Measurements from ENCODE around the gene PTH1R. TPM values are rescaled to one million over a fixed set of nuclear protein-coding genes. Genes with fewer than 3 reads are reported as not detected.

Gene PTH1R
- polyA plus RNA-seq, 4 donors, result 0.67 to 45.8 (median 3.5) TPM

- peaks cover 0 to 2% of the 10 kb centered on the region in 2 donors for H3K9me3 ChIP-seq (ENCODE audit: control insufficient read depth in 2 of 2, insufficient read depth in 1 of 2, low read depth in 1 of 2, low read length in 1 of 2)
Observed at GRCh38 chr3:46926039-46926438, 48.5 kb downstream of the PTH1R start.

DNA sequence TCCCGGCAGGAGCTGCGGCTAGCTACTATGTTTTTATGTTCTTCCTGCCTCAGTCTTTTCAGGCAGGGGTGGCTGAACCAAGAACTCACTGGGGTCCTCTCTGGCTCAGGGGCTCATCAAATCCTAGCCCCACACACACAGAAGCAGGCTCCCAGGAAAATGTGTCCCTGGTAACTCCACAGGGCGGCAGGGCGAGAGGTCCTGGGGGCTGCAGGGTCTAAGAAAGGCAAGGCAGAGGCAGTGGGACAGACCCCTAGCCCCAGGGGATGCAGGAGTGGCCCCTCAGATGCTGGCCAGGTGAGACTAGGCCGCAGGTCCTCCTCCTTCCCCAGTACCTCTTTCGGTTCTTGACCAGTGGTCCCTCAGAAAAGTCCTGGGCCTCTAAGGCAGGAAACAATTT lies 48.9 kb downstream of the PTH1R start:
- Histone ChIP-seq H3K27me3 (ENCODE audit: control insufficient read depth in 3 of 3, insufficient read depth in 3 of 3, low read length in 3 of 3) (no peaks in the 10 kb centered on the region), H3K27ac (ENCODE audit: low read depth in 1 of 3, low read length in 2 of 3) (peak overlapping the region in 2 of 3 donors; percentile 70 to 73), H3K36me3 (ENCODE audit: control insufficient read depth in 3 of 3, insufficient read depth in 2 of 3, low read depth in 1 of 3, low read length in 3 of 3) (peaks cover 13 to 88% (median 20%) of the 10 kb centered on the region in 3 donors), H3K4me3 (ENCODE audit: low read depth in 1 of 3, low read length in 3 of 3) (no peak overlapping the region), H3K4me1 (ENCODE audit: control insufficient read depth in 3 of 3, insufficient read depth in 2 of 3, low read depth in 1 of 3, low read length in 2 of 3) (peaks cover 11 to 49% (median 18%) of the 10 kb centered on the region in 3 donors), H3K9me3 (ENCODE audit: control insufficient read depth in 2 of 2, insufficient read depth in 1 of 2, low read depth in 1 of 2, low read length in 1 of 2) (peaks cover 0 to 2% of the 10 kb centered on the region in 2 donors)
- WGBS, 3 donors, result 79 to 90% (median 89%) methylated on average over 4 to 6 of the region's 6 CpGs
- DNase-seq, result no peak
- no peak for FAIRE-seq

More at GRCh38 chr3:46926039-46926438, 48.5 kb downstream of the PTH1R start:
- Histone ChIP-seq H3K4me3 (ENCODE audit: low read depth in 1 of 3, low read length in 3 of 3) (no peak overlapping the region), H3K36me3 (ENCODE audit: control insufficient read depth in 3 of 3, insufficient read depth in 2 of 3, low read depth in 1 of 3, low read length in 3 of 3) (peaks cover 17 to 89% (median 23%) of the 10 kb centered on the region in 3 donors), H3K27ac (ENCODE audit: low read depth in 1 of 3, low read length in 2 of 3) (peak overlapping the region in 2 of 3 donors; percentile 70 to 73), H3K27me3 (ENCODE audit: control insufficient read depth in 3 of 3, insufficient read depth in 3 of 3, low read length in 3 of 3) (no peaks in the 10 kb centered on the region), H3K4me1 (ENCODE audit: control insufficient read depth in 3 of 3, insufficient read depth in 2 of 3, low read depth in 1 of 3, low read length in 2 of 3) (peaks cover 7 to 45% (median 14%) of the 10 kb centered on the region in 3 donors)
- 41 to 62% (median 61%) methylated on average over 6 of the region's 6 CpGs for WGBS, 3 donors
- FAIRE-seq (no peak), DNase-seq (peak in 1 of 2 donors; percentile 61)

- peaks cover 16 to 56% (median 19%) of the 10 kb centered on the region in 3 donors for H3K4me1 ChIP-seq (ENCODE audit: control insufficient read depth in 3 of 3, insufficient read depth in 2 of 3, low read depth in 1 of 3, low read length in 2 of 3)
- peak overlapping the region; percentile 54 to 73 (median 70) for H3K27ac ChIP-seq (ENCODE audit: low read depth in 1 of 3, low read length in 2 of 3)
- H3K36me3 ChIP-seq (ENCODE audit: control insufficient read depth in 3 of 3, insufficient read depth in 2 of 3, low read depth in 1 of 3, low read length in 3 of 3), result peaks cover 6 to 84% (median 14%) of the 10 kb centered on the region in 3 donors
- DNase-seq, result peak; percentile 54 to 62
- H3K4me3 ChIP-seq (ENCODE audit: low read depth in 1 of 3, low read length in 3 of 3), result no peak overlapping the region
- no peak for FAIRE-seq
- no peaks in the 10 kb centered on the region for H3K27me3 ChIP-seq (ENCODE audit: control insufficient read depth in 3 of 3, insufficient read depth in 3 of 3, low read length in 3 of 3)
- WGBS, 3 donors, result 39 to 45% (median 41%) methylated on average over 15 of the region's 15 CpGs
- peaks cover 0 to 2% of the 10 kb centered on the region in 2 donors for H3K9me3 ChIP-seq (ENCODE audit: control insufficient read depth in 2 of 2, insufficient read depth in 1 of 2, low read depth in 1 of 2, low read length in 1 of 2)
Observed at GRCh38 chr3:46926871-46927717, 49.6 kb downstream of the PTH1R start.

DNA sequence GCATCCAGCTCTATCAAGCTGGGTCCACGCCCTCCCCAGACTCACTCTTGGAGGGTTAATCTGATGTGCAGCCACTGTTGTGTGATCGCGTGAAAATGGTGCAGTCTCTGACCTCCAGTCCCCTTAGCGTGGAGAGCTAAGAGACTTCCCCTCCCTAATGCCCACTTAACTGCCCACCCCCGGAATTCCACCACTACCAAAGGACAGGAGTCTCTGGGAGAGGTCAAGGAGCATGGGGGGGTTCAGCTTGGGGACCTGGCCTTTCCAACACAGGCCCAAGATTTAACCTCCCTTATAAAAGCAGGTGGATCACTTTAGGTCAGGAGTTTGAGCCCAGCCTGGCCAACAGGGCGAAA lies 50.2 kb downstream of the PTH1R start:
- peaks cover 6 to 84% (median 10%) of the 10 kb centered on the region in 3 donors for H3K36me3 ChIP-seq (ENCODE audit: control insufficient read depth in 3 of 3, insufficient read depth in 2 of 3, low read depth in 1 of 3, low read length in 3 of 3)
- no peak for FAIRE-seq
- no peak overlapping the region for H3K4me3 ChIP-seq (ENCODE audit: low read depth in 1 of 3, low read length in 3 of 3)
- peaks cover 0 to 2% of the 10 kb centered on the region in 2 donors for H3K9me3 ChIP-seq (ENCODE audit: control insufficient read depth in 2 of 2, insufficient read depth in 1 of 2, low read depth in 1 of 2, low read length in 1 of 2)
- no peaks in the 10 kb centered on the region for H3K27me3 ChIP-seq (ENCODE audit: control insufficient read depth in 3 of 3, insufficient read depth in 3 of 3, low read length in 3 of 3)
- no peak for DNase-seq
- WGBS, 3 donors, result 79 to 90% (median 80%) methylated on average over 6 of the region's 6 CpGs
- H3K27ac ChIP-seq (ENCODE audit: low read depth in 1 of 3, low read length in 2 of 3), result peak overlapping the region; percentile 54 to 73 (median 70)
- peaks cover 22 to 62% (median 25%) of the 10 kb centered on the region in 3 donors for H3K4me1 ChIP-seq (ENCODE audit: control insufficient read depth in 3 of 3, insufficient read depth in 2 of 3, low read depth in 1 of 3, low read length in 2 of 3)

DNA sequence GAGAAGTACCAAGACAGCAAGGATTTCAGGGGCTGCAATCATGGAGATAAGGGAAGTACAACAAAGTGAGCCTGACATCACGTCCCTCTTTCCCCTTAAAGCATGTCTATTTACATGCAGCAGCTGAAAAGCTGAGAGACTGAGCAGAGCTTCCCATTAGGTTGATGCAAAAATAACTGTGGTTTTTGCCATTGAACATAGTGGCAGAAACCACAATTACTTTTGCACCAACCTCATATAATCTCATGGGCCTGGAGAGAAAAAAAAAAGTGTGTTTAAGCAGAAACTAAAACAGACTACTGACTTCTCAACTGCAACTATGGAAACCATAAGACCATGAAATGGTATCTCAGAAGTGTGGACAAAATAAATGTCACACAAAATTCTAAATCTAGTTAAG lies 50.8 kb downstream of the PTH1R start:
- H3K9me3 ChIP-seq (ENCODE audit: control insufficient read depth in 2 of 2, insufficient read depth in 1 of 2, low read depth in 1 of 2, low read length in 1 of 2), result peaks cover 0 to 2% of the 10 kb centered on the region in 2 donors
- H3K27ac ChIP-seq (ENCODE audit: low read depth in 1 of 3, low read length in 2 of 3), result peak overlapping the region in 1 of 3 donors; percentile 26
- 67 to 86% (median 80%) methylated on average over 1 of the region's 1 CpG for WGBS, 3 donors
- H3K4me3 ChIP-seq (ENCODE audit: low read depth in 1 of 3, low read length in 3 of 3), result no peak overlapping the region
- peak in 1 of 2 donors; percentile 36 for DNase-seq
- no peak for FAIRE-seq
- H3K36me3 ChIP-seq (ENCODE audit: control insufficient read depth in 3 of 3, insufficient read depth in 2 of 3, low read depth in 1 of 3, low read length in 3 of 3), result peaks cover 6 to 84% (median 6%) of the 10 kb centered on the region in 3 donors
- H3K4me1 ChIP-seq (ENCODE audit: control insufficient read depth in 3 of 3, insufficient read depth in 2 of 3, low read depth in 1 of 3, low read length in 2 of 3), result peaks cover 27 to 68% (median 31%) of the 10 kb centered on the region in 3 donors
- no peaks in the 10 kb centered on the region for H3K27me3 ChIP-seq (ENCODE audit: control insufficient read depth in 3 of 3, insufficient read depth in 3 of 3, low read length in 3 of 3)

DNA sequence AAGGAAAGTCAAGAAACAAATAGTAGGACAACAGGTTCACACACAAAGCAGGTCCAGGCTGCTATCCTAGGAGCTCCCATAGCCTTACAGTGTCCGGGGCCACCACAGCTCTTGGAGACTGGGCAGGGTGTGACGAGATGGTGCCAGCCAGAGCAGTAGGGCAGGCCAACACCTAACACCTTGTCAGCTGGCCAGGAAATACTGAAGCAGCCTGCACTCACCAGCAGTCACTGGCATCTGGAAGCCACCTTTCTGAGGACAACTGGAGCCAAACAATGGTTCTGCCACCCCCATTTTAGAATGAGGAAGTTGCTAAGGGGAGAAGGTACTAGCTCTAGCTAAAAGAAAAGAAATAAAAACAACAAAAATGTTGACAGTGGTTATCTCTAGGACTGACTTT lies 51.8 kb downstream of the PTH1R start:
- Histone ChIP-seq H3K4me3 (ENCODE audit: low read depth in 1 of 3, low read length in 3 of 3) (no peak overlapping the region), H3K4me1 (ENCODE audit: control insufficient read depth in 3 of 3, insufficient read depth in 2 of 3, low read depth in 1 of 3, low read length in 2 of 3) (peaks cover 33 to 72% (median 39%) of the 10 kb centered on the region in 3 donors), H3K27me3 (ENCODE audit: control insufficient read depth in 3 of 3, insufficient read depth in 3 of 3, low read length in 3 of 3) (no peaks in the 10 kb centered on the region), H3K9me3 (ENCODE audit: control insufficient read depth in 2 of 2, insufficient read depth in 1 of 2, low read depth in 1 of 2, low read length in 1 of 2) (peaks cover 0 to 2% of the 10 kb centered on the region in 2 donors), H3K27ac (ENCODE audit: low read depth in 1 of 3, low read length in 2 of 3) (peak overlapping the region in 2 of 3 donors; percentile 34 to 66), H3K36me3 (ENCODE audit: control insufficient read depth in 3 of 3, insufficient read depth in 2 of 3, low read depth in 1 of 3, low read length in 3 of 3) (peaks cover 2 to 80% (median 6%) of the 10 kb centered on the region in 3 donors)
- FAIRE-seq, result no peak
- 22 to 57% (median 32%) methylated on average over 2 of the region's 2 CpGs for WGBS, 3 donors
- DNase-seq, result peak in 1 of 2 donors; percentile 88

GRCh38 chr3:46930166-46930944 lies 52.8 kb downstream of the PTH1R start:
- peaks cover under 1 to 80% (median 2%) of the 10 kb centered on the region in 3 donors for H3K36me3 ChIP-seq (ENCODE audit: control insufficient read depth in 3 of 3, insufficient read depth in 2 of 3, low read depth in 1 of 3, low read length in 3 of 3)
- H3K4me3 ChIP-seq (ENCODE audit: low read depth in 1 of 3, low read length in 3 of 3), result no peak overlapping the region
- peaks cover 0 to 2% of the 10 kb centered on the region in 2 donors for H3K9me3 ChIP-seq (ENCODE audit: control insufficient read depth in 2 of 2, insufficient read depth in 1 of 2, low read depth in 1 of 2, low read length in 1 of 2)
- DNase-seq (peak; percentile 33 to 44), FAIRE-seq (no peak)
- no peaks in the 10 kb centered on the region for H3K27me3 ChIP-seq (ENCODE audit: control insufficient read depth in 3 of 3, insufficient read depth in 3 of 3, low read length in 3 of 3)
- H3K27ac ChIP-seq (ENCODE audit: low read depth in 1 of 3, low read length in 2 of 3), result peak overlapping the region; percentile 70 to 88 (median 84)
- peaks cover 43 to 83% (median 48%) of the 10 kb centered on the region in 3 donors for H3K4me1 ChIP-seq (ENCODE audit: control insufficient read depth in 3 of 3, insufficient read depth in 2 of 3, low read depth in 1 of 3, low read length in 2 of 3)
- WGBS, 3 donors, result 53 to 60% (median 58%) methylated on average over 9 of the region's 9 CpGs

DNA sequence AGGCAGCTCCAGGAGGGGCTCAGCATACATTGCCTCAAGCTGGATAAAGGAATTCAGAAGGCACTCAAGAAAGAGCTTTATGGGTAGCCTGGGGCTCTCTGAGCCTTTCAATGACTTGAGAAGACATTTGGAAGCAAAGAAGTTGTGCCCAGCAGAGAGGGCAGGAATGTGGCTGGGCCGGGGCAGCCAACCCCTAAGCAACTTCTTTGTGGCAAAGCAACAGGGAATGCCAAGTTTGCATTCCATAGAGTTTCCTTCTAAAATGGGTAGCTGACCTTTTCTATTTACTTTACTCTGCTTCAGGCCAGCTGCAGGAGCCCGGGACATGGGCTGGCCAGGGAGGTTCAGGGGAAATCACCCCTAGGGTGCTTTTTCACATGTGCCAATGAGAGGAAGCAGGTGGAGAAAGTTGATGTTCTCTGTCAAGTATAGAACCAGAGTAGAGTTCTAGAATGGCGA lies 53.5 kb downstream of the PTH1R start:
- Histone ChIP-seq H3K4me3 (ENCODE audit: low read depth in 1 of 3, low read length in 3 of 3) (no peak overlapping the region), H3K27me3 (ENCODE audit: control insufficient read depth in 3 of 3, insufficient read depth in 3 of 3, low read length in 3 of 3) (no peaks in the 10 kb centered on the region), H3K9me3 (ENCODE audit: control insufficient read depth in 2 of 2, insufficient read depth in 1 of 2, low read depth in 1 of 2, low read length in 1 of 2) (peaks cover 0 to 2% of the 10 kb centered on the region in 2 donors), H3K27ac (ENCODE audit: low read depth in 1 of 3, low read length in 2 of 3) (peak overlapping the region; percentile 74 to 88 (median 84)), H3K36me3 (ENCODE audit: control insufficient read depth in 3 of 3, insufficient read depth in 2 of 3, low read depth in 1 of 3, low read length in 3 of 3) (peaks cover 0 to 80% (median under 1%) of the 10 kb centered on the region in 3 donors), H3K4me1 (ENCODE audit: control insufficient read depth in 3 of 3, insufficient read depth in 2 of 3, low read depth in 1 of 3, low read length in 2 of 3) (peaks cover 45 to 85% (median 48%) of the 10 kb centered on the region in 3 donors)
- no peak for FAIRE-seq
- DNase-seq, result no peak
- 46 to 62% (median 58%) methylated on average over 3 of the region's 3 CpGs for WGBS, 3 donors

Measured in small intestine (tissue), 7 donors.